Measurements from ENCODE around the gene CCL5.
A peak's percentile ranks its signal among the peaks of the same experiment; 100 is the strongest.

Gene CCL5

DNA sequence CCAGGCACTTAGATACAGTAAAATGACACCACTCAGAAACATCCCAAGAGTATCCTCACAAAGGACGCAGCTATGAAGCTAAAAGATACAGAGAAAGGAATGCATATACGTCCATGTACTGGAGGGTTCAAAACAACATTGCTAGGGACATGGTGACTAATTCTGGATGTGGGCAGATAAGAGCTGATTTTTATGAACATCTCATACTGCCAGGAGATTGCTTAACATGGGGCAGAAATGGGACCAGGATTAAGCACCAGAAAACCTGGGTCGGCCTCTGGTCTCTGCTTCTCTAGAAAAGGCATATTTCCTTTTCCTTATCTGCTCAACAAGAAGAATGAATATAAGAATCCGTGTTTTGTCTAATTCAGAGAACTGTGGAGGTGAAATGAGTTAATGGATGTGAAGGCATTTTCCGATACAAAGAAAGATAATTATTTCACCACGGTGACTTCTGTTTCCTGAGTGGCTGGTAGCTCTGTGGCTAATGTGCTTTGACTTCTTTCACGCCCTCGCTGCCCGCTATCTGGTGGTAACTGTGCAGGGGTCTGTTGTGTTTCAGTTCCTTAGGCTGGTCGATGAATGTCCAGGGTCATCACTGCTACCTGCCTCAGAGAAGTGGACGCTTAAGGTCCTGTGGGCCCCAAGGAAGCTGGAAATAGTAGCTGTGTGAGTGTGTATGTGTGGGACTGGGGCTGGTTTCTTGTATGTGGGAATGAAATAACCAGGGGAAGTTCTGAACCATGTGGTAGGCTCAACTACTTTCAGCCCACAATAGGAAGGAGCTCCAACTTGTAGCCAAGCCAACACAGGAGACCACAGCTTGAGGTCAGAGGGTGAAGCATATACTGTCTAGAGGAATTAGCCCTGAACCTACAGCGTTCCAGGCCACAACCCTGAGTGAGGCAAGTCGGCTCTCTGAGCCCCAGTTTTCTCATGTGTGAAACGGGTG is 15.8 kb upstream of the CCL5 start:
- no peaks in the 10 kb centered on the region for H3K36me3 ChIP-seq (replicated peaks)
- no peaks in the 10 kb centered on the region for H3K27me3 ChIP-seq (replicated peaks)
- in situ Hi-C loops (cut with HindIII; ENCODE audit: low pct_ligation_motif_present, low sequenced_read_pairs): no loop called here
- peak overlapping the region; percentile 79 for H3K27ac ChIP-seq
- no peak overlapping the region for H3K4me3 ChIP-seq (ENCODE audit: low read depth, low read length)
- TF ChIP-seq CTCF (IDR thresholded peaks at IDR 0.05; ENCODE audit: low read depth, low read length, missing control alignments): no peak
- peak; percentile 92 for DNase-seq

DNA sequence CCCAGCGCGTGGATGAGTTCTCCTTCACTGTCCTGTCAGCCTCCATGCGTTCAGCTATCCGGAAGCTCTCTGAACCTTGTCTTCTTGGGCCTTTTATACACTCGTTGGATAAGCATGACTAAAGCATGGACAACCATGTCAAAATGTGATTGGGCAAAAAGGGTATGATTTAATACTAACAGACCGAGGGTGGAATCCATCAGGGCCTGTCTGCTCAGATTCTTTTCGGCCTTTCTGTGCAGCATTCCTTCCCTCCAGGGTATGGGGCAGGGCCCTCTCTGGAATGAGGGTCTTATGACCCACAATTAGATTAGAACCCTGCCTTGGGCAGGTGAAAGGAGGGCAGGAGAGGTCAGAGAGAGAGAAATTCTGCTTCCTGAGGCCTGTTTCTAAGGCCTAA is 14.0 kb upstream of the CCL5 start:
- no peak for TF ChIP-seq CTCF (IDR thresholded peaks at IDR 0.05; ENCODE audit: low read depth, low read length, missing control alignments)
- Histone ChIP-seq H3K27me3 (replicated peaks) (no peaks in the 10 kb centered on the region), H3K27ac (no peak overlapping the region), H3K36me3 (replicated peaks) (no peaks in the 10 kb centered on the region), H3K4me3 (ENCODE audit: low read depth, low read length) (no peak overlapping the region)
- no peak for DNase-seq
- in situ Hi-C loops (cut with HindIII; ENCODE audit: low pct_ligation_motif_present, low sequenced_read_pairs): no loop called here

- no peak for DNase-seq
- TF ChIP-seq CTCF (IDR thresholded peaks at IDR 0.05; ENCODE audit: low read depth, low read length, missing control alignments): no peak
- Histone ChIP-seq H3K4me3 (ENCODE audit: low read depth, low read length) (no peak overlapping the region), H3K27me3 (replicated peaks) (no peaks in the 10 kb centered on the region), H3K27ac (no peak overlapping the region), H3K36me3 (replicated peaks) (no peaks in the 10 kb centered on the region)
- in situ Hi-C loops (cut with HindIII; ENCODE audit: low pct_ligation_motif_present, low sequenced_read_pairs): no loop called here
These were observed 13.6 kb upstream of the CCL5 start for GRCh38 chr17:35893751-35894150.

DNA sequence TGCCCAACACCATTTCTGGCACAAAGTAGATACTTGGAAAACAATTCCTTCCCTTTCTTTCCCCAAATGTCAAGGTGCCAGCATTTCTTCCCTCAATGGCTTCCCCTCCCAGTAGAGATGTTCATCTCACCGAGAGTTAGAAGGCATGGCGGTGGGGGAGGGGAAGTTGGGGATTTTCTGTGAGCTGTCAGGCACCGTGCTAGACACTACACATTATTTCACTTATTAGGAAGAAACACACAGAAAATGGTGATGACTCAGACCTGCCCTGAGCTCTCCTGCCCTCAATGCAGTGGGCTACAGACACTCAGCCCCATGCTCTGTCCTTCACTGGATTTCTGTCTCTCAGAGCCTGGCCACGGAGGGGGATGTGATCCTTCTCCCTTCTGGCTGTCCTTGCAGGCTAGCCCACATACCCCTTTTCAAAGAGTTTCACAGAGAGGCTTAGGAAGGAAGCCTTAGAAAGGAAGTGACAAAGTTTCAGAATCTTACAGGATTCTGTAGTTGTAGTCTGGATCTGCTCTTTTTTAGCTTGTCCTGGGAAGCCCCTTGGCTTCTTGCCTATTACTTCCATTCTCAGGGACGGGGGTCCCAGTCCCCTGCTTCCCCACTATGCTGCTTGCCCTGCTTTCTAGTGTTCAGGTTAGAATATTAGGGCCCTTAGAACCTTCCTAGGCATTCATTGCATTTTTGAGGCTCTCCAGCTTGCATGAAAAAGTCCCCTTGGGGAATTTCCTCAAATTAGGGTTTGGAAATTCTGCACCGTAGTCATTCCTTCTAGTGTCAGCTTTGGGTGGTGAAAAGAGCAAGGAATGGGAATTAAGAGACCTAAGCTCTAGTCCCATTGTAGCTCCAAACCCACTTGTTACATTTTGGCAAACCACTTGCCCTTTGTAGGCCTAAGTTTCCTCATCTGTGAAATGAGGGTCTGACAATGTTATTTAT is 12.2 kb upstream of the CCL5 start:
- H3K27ac ChIP-seq: no peak overlapping the region
- H3K36me3 ChIP-seq (replicated peaks): no peaks in the 10 kb centered on the region
- in situ Hi-C loops (cut with HindIII; ENCODE audit: low pct_ligation_motif_present, low sequenced_read_pairs): no loop called here
- DNase-seq: peak; percentile 61
- H3K27me3 ChIP-seq (replicated peaks): no peaks in the 10 kb centered on the region
- H3K4me3 ChIP-seq (ENCODE audit: low read depth, low read length): no peak overlapping the region
- TF ChIP-seq CTCF (IDR thresholded peaks at IDR 0.05; ENCODE audit: low read depth, low read length, missing control alignments): no peak

DNA sequence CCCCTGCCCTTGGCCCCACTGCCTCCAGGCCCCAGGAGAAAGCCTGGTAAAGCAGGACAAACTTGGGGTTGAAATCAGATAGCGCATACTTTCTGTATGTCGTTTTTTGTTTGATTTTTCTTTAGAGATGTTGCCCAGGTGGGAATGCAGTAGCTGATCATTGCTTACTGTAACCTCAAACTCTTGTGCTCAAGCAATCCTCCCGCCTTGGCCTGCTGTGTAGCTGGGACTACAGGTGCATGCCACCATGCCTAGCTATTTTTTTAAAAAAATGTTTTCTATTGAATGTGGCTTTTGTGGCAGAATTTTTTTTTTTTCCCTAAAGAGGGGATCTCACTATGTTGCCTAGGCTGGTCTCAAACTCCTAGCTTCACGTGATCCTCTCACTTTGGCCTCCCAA is 11.1 kb upstream of the CCL5 start:
- in situ Hi-C loops (cut with HindIII; ENCODE audit: low pct_ligation_motif_present, low sequenced_read_pairs): no loop called here
- DNase-seq: no peak
- Histone ChIP-seq H3K36me3 (replicated peaks) (no peaks in the 10 kb centered on the region), H3K27ac (no peak overlapping the region), H3K4me3 (ENCODE audit: low read depth, low read length) (no peak overlapping the region), H3K27me3 (replicated peaks) (no peaks in the 10 kb centered on the region)
- no peak for TF ChIP-seq CTCF (IDR thresholded peaks at IDR 0.05; ENCODE audit: low read depth, low read length, missing control alignments)
